ENCODE measurements around the gene FAM13A.

- TF ChIP-seq CTCF (conservative IDR thresholded peaks at IDR 0.05) (no peak), EZH2 (IDR thresholded peaks at IDR 0.05; ENCODE audit: low read depth) (no peak)
These were observed 12.7 kb downstream of the FAM13A start for GRCh38 chr4:89044147-89044900.

All from PC-9 (cell line).